Stimulated activated CD4-positive, alpha-beta T cell treated with anti-CD3 and anti-CD28 coated beads, Interleukin-12 subunit alpha, Interleukin-12 subunit beta, amount 100 ng/mL, for 48 hours (primary cell): ENCODE data around the gene SMIM23.

Experiments
- DNase-seq, 3 donors: peaks; one replicate each; pipeline ENCODE4 v3.0.0-alpha.2; 2020; ENCODE audit warnings: low read depth in 2 of 3, low spot score in 1 of 3

The SMIM23 gene

DNA sequence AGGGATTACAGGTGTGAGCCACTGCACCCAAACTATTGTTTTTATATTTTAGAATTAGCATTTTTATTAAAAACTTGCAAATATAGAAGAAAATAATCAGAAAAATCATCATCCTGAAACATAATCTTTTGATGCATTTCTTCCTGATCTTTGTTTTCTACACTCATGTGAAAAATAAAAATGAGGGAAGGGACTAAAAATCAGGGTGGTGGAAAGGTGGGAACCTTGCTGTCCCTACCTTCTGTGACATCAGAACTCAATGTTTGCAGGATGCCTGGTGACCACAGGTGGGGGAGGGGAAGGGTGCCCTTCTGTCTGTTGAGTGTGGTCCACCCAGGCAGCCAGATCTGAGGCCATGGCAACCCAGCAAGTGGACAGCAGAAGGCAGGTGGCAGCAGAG, at the start of gene SMIM23:
Gene SMIM23, plus strand, starts transcription at position 301 of the 400 bp plus-strand sequence. Its CDS starts 55 bp downstream, at position 356.
- DNase-seq = no peak

DNA sequence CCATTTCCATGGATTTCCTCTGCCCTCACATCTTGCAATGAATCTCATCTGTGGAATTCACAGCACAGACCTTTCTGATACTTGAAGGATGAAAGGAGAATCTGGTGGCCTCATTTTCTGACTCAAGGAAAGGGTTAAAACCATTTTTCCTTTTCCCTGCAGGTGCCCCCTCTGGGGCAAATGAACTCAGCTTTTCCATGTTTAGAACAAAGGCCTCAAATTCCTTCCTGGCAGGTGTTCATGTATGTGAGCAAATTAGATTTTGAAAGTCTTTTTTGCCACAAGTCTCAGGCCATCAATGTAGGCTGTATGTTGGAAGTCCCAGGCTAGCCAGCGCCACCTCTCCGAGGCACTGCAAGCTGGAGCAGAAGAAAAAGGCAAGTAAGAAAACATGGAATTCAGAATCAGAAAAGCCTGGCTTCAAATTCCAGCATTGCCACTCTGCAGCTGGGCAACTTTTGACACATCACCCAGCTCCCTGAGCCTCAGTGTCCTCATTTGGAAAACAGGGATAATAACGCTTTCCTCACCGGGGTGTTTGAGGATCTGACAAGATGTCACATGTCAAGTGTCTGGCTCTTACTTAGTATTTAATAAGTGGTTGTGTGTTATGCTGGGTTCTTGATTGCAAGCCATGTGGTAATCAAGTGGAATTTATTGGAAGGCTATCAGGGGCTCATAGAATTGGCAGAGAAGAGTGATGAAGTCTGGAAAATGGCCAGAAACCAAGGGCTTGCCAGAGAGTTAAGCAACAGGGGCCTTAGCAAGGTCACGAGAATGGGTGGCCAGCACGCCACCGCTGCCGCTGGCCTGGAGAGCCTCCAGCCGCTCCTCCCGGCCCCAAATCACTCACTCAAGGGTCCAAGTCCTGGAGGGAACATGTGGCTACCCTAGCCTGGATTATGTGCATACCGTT, 48.4 kb upstream of the SMIM23 start:
- no peak for DNase-seq

DNA sequence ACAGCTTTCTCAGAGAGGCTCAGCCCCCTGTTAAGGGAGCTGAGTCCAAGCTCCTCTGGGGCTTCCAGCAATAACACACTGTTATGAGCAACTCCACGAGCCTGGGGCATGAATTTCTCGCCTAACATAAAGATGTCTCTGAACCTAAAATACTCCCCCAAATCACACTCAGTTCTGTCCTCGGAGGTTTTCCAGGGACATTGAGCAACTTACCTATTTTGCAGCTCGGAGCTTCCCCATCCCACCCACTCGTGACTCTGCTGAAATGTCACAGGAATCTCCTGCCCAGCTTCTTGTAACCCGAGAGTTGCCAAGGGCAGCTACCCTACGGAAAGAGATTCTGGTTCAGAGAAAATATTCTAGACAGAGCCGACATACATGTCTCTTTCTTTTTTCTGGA, 47.1 kb upstream of the SMIM23 start:
- DNase-seq = no peak

DNA sequence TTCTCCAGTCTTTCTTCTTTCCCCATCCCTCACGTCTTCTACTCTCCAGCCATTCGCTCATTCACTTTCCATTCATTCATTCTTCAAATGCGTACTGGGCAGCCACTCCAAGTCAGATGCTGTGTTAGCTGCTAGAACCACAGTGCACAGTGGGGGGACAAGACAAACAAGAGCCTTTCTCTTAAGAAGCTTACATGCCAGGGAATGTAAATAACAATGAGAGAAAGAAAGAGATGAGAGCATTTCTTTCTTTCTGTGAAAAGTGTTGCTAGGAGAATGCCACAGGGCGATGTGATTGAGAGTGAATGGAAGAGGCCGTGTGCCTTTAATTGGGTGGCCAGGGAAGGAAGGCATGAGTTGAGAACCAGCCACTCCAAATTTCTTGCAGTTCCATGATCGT, 46.3 kb upstream of the SMIM23 start:
- DNase-seq = no peak

DNA sequence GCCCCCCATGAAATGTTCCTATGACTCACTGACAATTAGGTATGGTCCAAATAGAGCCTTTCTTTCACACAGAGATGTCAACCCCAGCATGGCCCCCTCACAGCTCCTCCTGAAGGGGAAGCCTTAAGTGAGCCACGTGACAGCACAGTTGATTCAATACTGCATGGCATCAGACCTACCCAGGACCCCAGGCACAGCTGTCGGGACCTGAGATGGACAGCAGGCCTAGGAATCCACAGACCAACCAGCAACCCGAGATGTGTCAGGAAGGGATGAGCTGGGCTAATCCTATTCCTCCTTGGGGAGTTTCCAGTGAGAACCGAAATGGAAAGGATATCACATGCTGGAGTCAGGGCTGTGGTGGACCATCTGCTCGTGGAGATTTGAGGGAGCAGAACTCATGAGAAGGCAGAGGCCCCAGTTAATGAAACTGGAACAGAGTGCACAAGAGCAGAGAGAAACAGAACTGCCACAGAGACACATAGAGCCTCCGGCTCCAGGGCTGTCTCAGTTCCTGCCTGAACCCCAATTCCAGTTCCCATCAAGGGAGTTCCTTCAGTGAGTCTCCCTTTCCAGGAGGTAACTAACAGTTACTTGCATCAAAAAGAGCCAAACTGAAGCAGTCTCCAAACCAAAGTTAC, 42.1 kb upstream of the SMIM23 start:
- no peak for DNase-seq

DNA sequence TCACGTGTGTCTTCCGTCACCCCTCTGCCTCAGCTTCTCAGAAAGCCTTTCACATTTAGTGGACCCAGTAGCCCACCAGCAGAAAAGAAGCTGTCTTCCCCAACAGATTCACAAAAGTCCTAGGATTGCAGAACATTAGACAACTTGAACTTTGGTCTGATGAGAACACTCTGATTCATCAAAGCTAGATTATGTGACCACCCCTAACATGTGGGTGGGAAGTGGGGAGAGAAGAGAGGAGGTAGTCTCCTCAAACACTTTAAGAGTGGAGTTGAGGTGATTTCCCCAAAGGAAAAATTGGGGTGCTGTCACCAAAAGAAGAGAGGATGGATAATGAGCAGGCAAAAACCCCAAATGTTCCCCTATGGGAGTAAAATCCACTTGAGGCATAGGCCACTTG, 41.4 kb upstream of the SMIM23 start:
- DNase-seq = no peak

DNA sequence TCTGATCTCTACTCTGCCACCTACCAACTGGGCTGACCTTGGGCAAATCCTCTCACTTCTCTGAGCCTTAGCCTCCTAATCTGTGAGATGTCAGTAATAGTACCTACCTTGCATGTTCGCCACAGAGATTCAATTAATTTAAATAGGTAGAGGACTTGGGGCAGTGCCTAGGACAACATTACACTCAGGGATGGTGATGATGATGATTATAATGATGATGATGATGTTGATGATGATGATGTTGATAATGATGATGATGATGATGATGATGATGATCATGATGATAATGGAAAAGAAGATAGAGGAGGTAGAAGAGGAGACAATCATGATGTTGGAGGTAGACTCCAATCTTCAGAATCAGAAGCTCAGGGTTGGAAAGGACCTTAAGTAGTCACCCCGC, 40.7 kb upstream of the SMIM23 start:
- DNase-seq = no peak

DNA sequence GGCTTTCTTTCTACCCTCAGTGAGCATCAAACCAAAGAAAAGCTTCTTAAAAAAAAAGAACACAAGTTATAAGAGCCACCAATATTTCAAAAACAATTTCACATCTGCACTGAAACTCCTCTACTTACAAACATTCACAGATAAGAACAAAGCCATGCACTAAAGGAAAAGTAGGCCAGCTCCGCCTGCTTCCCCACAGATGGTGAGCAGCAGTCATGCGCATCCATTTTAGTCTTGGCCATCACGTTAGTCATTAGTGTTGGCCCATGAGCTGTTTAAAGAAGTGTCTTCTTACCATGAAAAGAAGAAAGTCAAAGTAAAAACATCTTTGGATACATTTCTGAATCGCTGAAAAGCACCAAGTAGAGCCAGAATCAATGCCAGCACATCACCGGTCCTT, 40.0 kb upstream of the SMIM23 start:
- no peak for DNase-seq

DNA sequence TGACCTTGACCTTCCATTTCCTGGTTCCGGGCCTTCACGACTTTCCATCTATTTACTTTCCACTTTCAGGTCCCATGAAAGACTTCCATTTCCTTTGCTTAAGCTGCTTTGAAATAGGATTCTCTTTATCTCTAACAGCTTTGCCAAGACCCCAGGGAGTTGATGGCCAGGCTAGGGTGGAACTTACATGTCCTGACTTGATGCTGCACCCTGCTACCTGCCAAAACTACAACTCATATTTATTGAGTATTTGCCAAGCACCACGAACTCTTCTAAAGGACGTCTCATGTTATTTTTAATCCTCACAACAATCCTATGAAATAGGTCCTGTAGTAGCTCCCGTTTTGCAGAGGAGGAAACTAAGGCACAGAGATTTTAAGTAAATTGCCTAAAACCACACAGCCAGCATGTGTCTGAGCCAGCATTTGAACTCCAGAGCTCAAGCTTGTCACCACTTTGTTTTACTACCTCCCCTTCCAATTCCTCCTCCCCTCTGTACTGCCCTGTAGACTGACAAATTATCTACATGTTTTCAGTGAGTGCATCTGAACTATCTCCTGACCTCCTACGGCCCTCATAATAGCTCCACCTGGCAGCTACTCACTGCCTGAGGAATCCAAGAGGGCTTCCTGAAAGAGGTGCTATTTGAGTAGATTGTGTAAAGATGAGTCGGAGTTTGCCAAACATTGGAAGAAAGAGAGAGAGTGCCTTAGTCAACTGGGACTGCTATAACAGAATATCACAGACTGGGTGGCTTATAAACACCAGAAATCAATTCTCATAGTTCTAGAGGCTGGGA, 38.4 kb upstream of the SMIM23 start:
- no peak for DNase-seq

DNA sequence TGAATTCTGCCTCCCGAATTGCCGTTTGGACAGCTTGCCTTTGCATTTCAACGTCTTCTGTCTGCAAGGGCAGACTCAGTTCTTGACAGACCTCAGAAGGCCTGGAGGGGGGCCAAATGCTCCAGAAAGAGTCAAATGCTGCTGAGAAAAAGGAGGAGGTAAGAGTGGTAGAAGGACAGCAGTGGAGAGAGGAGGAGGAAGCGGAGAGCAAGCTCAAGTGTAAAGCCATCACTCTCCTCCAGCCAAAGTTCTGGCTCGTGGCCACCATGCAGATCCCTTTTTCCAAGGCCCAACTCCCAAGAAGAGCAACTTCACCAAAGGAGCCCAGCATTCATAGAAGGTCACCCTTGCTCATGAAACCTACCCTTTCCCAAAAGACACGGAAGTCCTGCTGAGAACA, 36.9 kb upstream of the SMIM23 start:
- no peak for DNase-seq

DNA sequence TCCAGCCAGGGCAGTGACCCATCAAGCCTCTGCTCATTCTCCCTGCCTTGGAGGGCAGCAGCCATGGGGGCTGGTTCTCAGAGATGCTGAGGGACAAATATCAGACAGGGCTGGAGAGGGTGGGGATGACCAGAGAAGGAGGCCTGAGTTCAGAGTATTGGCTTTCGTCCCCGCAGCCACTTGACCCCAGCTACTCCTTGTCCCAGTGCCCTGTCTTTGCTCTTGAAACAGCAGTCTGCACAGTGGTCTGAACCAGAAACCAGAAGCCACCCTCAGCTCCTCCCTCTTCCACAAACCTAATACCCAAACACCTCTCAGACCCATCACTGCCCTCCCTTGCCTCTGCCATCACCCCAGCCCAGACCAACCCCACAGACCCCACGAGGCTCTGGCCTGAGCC, 36.3 kb upstream of the SMIM23 start:
- DNase-seq = no peak

DNA sequence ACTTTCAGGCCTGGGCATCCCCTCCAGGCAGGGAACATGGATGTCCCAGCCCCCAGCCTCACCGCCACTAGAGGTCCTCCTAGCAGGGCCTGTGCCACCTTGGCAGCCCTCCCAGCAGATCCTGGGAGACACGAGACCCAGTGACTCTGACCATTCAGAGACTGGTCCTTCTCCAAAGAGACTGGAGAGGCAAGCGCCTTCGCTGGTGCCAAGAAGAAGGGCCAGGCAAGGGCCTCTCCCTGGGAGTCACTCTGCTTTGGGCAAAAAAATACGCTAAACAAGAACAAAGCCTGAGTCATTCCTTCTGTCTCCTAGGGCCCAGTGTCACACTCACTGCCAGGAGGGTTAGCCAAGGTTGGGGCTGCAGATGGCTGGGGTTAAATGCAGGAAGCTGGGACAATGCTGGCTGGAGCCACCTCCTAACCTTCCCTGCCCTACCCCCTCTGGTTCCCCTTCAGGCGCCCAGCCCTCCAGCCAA, 35.3 kb upstream of the SMIM23 start:
- no peak for DNase-seq

DNA sequence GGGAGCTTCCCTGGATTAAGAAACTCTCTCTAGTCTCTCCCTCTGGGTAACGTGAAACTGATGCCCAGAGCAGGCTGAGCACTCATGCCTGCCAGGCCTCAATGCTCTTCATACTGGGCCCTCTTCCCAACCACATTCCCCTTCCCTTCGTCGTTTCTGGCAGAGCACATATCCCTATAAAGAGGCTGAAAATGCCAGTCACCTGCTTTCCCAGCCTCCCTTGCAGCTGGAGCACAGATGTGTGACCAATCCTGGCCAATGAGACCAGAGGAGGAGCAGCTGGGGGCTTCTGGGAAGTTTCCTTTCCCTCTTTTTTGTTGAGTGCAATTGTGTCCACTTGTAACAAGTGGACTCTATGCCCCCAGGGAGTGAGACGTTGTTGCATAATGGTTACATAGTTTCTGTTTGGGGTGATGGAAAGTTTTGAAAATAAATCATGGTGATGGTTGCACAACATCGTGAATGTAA, 30.2 kb upstream of the SMIM23 start:
- DNase-seq = no peak

DNA sequence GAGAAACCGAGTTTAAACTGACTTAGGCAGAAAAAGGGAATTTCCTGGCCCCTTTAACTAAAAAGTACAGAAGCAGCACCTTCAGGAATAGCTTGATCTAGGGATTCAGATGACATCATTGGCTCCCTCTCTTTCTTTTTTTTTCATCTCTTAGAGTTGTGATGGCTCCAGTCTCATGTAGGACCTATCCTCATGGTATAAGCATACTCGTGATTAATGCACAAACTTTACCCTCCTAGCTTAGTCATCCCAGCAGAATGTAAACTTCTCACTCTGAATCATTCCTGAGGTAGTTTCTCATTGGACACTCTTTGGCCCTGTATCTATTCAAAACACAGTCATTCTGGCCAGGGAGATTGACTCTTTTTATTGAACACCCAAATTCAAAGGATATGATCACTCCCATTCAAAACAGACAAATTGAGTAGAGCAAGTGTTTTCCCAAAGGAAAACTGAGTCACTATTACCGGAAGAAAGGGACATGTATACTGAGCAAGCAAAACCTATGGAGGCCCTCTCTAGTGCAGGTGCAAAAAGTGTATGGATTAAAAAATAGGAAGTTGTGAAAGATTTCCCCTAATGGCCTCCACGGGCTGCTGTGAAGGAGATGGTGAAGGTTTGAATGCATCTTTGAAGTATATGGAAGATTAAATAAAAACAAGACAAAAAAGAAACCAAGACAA, 27.6 kb upstream of the SMIM23 start:
- no peak for DNase-seq

DNA sequence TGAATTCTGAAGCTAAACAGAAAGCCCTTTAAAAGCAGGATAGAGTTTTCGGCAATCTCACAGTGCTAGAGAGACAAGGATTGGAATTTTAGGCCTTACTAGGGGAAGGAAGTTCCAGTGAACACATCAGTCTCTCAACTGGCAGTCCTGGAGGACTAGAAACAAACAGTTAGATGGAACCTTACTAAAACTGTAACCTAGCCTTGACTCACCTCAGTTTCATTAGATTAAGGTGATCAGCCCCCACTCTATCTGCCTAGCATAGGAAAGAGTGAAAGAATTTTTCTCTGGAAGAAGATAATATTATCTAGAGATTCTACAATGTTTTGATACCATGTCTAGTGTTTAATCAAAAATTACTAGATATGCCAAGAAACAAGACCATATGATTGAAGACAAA, 25.8 kb upstream of the SMIM23 start:
- DNase-seq = no peak

DNA sequence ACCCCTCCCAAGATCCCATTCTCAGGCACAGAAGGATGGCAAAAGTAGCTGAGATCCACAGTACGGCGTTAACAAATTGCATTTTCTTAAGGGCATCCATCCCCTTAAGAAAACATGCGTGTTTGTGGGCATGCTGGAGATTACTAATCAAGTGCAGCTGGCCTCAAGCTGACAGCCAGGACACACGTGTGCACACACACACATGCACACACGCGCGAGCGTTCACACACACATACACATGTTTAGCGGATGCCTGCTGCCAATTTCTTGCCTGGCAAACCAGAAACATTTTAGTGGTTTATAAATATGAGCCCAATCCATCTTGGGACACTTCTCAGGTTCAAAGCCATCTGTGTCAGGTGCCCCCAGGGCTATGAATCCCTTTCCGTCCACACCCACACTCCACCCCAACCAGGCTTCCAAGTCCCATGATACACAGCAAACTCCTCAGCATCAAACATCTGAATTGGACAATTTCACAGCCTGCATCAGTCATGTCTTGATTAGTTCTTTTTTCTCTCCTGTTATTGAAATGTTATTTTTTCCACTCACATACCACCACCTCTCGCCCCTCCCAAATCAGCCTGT, 23.5 kb upstream of the SMIM23 start:
- no peak for DNase-seq

DNA sequence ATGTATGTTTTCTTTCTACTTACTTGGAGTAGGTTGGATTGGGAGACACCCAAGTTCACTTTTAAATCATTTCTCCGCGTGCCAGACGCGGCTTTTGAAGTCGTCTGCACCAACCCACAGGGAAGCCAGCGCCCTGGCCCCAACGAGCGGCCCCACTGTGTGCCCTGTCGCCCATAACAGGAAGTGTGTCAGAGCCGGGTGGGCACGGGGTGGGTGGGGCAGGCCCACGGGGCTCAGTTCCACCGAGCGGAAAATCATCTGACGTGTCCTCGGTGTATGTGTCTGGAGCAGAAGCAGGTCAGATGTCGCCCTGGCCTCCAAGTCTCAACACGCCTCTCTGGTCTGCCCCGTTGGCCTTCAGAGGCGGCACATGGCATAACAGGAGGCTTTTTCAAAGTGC, 22.7 kb upstream of the SMIM23 start:
- no peak for DNase-seq

DNA sequence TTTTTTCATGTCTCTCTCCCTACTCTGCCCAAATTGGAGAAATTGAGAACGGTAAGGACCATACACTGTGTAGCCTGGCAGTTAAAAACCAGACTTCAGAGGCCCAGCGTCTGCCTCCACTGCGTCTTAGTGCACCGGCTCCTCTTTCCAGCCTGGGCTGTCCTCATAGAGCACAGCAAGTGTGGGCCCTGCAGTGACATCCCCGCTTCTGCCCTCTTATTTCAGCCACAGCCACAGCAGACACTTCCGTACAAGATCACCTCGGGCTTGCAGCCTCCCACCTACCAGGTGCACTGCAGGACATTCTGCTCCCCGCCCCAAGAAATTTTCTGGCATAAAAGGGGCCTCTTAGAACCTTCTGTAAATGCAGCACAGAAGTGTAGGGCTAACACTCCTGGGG, 21.4 kb upstream of the SMIM23 start:
- DNase-seq = no peak

DNA sequence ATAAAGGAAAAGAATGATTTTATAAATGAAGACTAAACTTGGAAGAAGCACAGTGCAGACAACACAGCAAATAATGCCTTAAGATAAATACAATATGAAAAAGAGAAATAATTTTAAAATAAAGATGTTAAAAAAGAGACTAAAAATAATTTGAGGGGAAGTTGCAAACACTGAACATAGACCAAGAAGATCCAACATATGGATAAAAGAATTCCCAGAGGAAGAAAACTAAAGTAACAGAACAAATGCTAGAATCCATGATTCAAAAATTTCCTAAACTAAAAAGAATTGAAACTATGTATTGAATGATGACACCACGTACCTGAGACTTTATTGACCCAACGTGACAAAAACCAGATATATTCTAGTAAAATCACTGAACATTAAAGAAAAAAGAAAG, 18.7 kb upstream of the SMIM23 start:
- DNase-seq = no peak

DNA sequence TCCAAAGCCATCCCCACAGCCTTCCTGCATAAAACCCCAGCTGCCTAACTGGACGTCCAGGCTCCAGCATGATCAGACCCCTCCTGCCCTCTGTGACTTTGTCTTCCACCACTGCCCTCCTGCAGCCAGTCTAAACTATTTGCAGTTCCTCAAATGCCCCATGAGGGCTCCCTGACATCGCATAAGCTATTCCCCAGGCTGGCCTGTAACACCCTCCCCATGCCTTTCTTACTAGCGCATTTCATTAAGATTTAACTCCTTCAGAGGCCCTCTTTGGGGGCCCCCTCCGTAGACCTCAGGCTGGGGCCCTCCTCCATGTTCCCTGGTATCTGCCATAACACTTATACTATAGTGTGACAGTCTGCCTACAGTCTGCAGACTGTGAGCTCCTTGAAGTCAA, 15.5 kb upstream of the SMIM23 start:
- DNase-seq = no peak

DNA sequence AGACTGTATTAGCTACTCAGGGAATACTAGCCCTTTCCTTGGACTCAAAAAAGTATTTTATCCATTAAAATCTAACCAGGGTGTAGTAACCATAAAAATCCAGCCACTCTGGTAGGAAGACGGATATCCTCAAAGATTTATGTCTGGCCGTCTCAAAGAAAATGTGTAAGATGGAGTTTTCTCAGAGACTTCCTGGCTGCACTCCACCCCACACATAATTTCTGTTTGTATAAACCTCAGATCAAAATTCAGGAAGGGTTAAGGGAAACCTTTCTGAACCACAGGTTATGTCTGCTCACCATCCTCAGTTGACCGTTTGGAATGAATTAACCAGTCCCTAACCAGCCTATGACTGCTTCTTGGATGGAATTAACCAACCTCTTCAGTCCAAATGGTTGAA, 13.8 kb upstream of the SMIM23 start:
- no peak for DNase-seq
